Smooth muscle cell (in vitro differentiated cells): Measurements from ENCODE around the gene TXNDC2. TPM values are rescaled to one million over a fixed set of nuclear protein-coding genes. Genes with fewer than 3 reads are reported as not detected.
A peak's percentile ranks its signal among the peaks of the same experiment; 100 is the strongest.

Source experiments
- DNase-seq: peaks from one replicate; lab custom pipeline; 2025; ENCODE audit not compliant: unreplicated experiment; lab: John Stamatoyannopoulos, UW
- H2AFZ ChIP-seq: fragments of 200-600 bp; sonication (generic); 2 replicates; pipeline ENCODE4 v1.6.0; 2016; ENCODE audit warnings: antibody characterized with exemption, low read depth, mild to moderate bottlenecking
- H3F3A ChIP-seq: fragments of 200-600 bp; sonication (generic); 2 replicates; pipeline ENCODE4 v1.6.0; 2017; ENCODE audit warnings: antibody characterized with exemption, low read depth
- H3K27ac ChIP-seq: fragments of 200-600 bp; sonication (generic); 2 replicates; pipeline ENCODE4 v1.5.1; 2016; ENCODE audit warnings: low read depth, mild to moderate bottlenecking
- H3K27me3 ChIP-seq: fragments of 200-600 bp; sonication (generic); 2 replicates; pipeline ENCODE4 v1.6.1; 2016; ENCODE audit warnings: low read depth, mild to moderate bottlenecking
- H3K36me3 ChIP-seq: fragments of 200-600 bp; sonication (generic); 2 replicates; pipeline ENCODE4 v1.5.1; 2016; ENCODE audit warnings: low read depth
- H3K4me1 ChIP-seq: fragments of 200-600 bp; sonication (generic); 2 replicates; pipeline ENCODE4 v1.5.1; 2016; ENCODE audit warnings: low read depth
- H3K4me2 ChIP-seq: fragments of 200-600 bp; sonication (generic); 2 replicates; pipeline ENCODE4 v1.6.0; 2016; ENCODE audit warnings: mild to moderate bottlenecking
- H3K4me3 ChIP-seq: fragments of 200-600 bp; sonication (generic); 2 replicates; pipeline ENCODE4 v1.5.1; 2016; ENCODE audit warnings: mild to moderate bottlenecking
- H3K79me2 ChIP-seq: fragments of 200-600 bp; sonication (generic); 2 replicates; pipeline ENCODE4 v1.6.0; 2016; ENCODE audit warnings: low read depth, mild to moderate bottlenecking
- H3K9ac ChIP-seq: fragments of 200-600 bp; sonication (generic); 2 replicates; pipeline ENCODE4 v1.6.0; 2016; ENCODE audit warnings: low read depth
- H3K9me3 ChIP-seq: fragments of 200-600 bp; sonication (generic); replicated peaks from 2 replicates; pipeline ENCODE4 v1.5.1; 2016; ENCODE audit warnings: low read depth
- H4K20me1 ChIP-seq: fragments of 200-600 bp; sonication (generic); 2 replicates; pipeline ENCODE4 v1.6.0; 2016; ENCODE audit warnings: low read depth
- WGBS: methylation state at CpG from one replicate; pipeline ENCODE4 v1.1.7; 2016; ENCODE audit warnings: low lambda C conversion rate; 5-methylcytosine and 5-hydroxymethylcytosine counted together
- polyA plus RNA-seq: library from polyadenylated mRNA; unstranded; fragments of >200 nt; fragmentation: Nextera tagmentation; extraction: Ambion mirVana; gene quantifications from 2 replicates; pipeline ENCODE4 v1.2.1, GENCODE V29; 2016
- total RNA-seq: library from RNA; depleted of rRNA; stranded (reverse); fragments of >200 nt; gene quantifications from 2 replicates; pipeline ENCODE4 v1.2.3, GENCODE V29; 2014
- TF ChIP-seq, protein P1 (sequence below): fragments of 200-600 bp; sonication (generic); IDR thresholded peaks from 2 replicates; pipeline ENCODE4 v1.5.1; 2017; ENCODE audit warnings: borderline replicate concordance, mild to moderate bottlenecking, antibody characterized with exemption; ENCODE audit not compliant: insufficient read depth, poor library complexity, severe bottlenecking

The TXNDC2 gene
- total and polyA plus RNA-seq, 2 experiments from 2014 or later, result 0.58 TPM; not detected in 1

- H3K9ac ChIP-seq, result peak within 1 kb of the TSS; percentile 100
- H3K4me1 ChIP-seq, result peaks cover 26% of the 10 kb centered on the region
- peak; percentile 98 for DNase-seq
- peaks cover 46% of the 10 kb centered on the region for H3K79me2 ChIP-seq
- no peaks in the 10 kb centered on the region for H3K9me3 ChIP-seq
- WGBS, result under 1% methylated on average over 54 of the region's 87 CpGs
- no peaks in the 10 kb centered on the region for H3F3A ChIP-seq
- H3K36me3 ChIP-seq, result no peaks in the 10 kb centered on the region
- H3K27ac ChIP-seq, result peak within 1 kb of the TSS; percentile 100
- H3K4me2 ChIP-seq, result peak within 1 kb of the TSS; percentile 88
- peak within 1 kb of the TSS; percentile 53 for H2AFZ ChIP-seq
- no peaks in the 10 kb centered on the region for H3K27me3 ChIP-seq
- TF ChIP-seq, protein P1, sequence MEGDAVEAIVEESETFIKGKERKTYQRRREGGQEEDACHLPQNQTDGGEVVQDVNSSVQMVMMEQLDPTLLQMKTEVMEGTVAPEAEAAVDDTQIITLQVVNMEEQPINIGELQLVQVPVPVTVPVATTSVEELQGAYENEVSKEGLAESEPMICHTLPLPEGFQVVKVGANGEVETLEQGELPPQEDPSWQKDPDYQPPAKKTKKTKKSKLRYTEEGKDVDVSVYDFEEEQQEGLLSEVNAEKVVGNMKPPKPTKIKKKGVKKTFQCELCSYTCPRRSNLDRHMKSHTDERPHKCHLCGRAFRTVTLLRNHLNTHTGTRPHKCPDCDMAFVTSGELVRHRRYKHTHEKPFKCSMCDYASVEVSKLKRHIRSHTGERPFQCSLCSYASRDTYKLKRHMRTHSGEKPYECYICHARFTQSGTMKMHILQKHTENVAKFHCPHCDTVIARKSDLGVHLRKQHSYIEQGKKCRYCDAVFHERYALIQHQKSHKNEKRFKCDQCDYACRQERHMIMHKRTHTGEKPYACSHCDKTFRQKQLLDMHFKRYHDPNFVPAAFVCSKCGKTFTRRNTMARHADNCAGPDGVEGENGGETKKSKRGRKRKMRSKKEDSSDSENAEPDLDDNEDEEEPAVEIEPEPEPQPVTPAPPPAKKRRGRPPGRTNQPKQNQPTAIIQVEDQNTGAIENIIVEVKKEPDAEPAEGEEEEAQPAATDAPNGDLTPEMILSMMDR, result no peak
- peaks cover 41% of the 10 kb centered on the region for H4K20me1 ChIP-seq
- peak within 1 kb of the TSS; percentile 85 for H3K4me3 ChIP-seq
Measured at GRCh38 chr18:9913526-9914333, 28.0 kb downstream of the TXNDC2 start, which contains the start of gene VAPA. TSS of gene VAPA (plus strand) at chr18:9914016. CDS start at chr18:9914257, 241 bp downstream.

- Histone ChIP-seq H3K27me3 (no peaks in the 10 kb centered on the region), H3K36me3 (no peaks in the 10 kb centered on the region), H3K9me3 (no peaks in the 10 kb centered on the region), H3K4me2 (peak overlapping the region; percentile 83), H4K20me1 (peaks cover 47% of the 10 kb centered on the region), H3K9ac (peak overlapping the region; percentile 100), H3K27ac (peak overlapping the region; percentile 100), H3F3A (no peaks in the 10 kb centered on the region), H3K79me2 (peaks cover 51% of the 10 kb centered on the region), H3K4me3 (peak overlapping the region; percentile 85), H2AFZ (peak overlapping the region; percentile 41), H3K4me1 (peaks cover 30% of the 10 kb centered on the region)
- no peak for DNase-seq
- WGBS, result 0% methylated on average over 3 of the region's 35 CpGs
- TF ChIP-seq, protein P1, result no peak
Measured at GRCh38 chr18:9914334-9914583, 28.5 kb downstream of the TXNDC2 start.

- Histone ChIP-seq H3F3A (no peaks in the 10 kb centered on the region), H4K20me1 (peaks cover 51% of the 10 kb centered on the region), H3K27me3 (no peaks in the 10 kb centered on the region), H3K9ac (peak overlapping the region; percentile 100), H3K9me3 (no peaks in the 10 kb centered on the region), H3K4me2 (peak overlapping the region; percentile 88), H3K27ac (peak overlapping the region; percentile 100), H3K79me2 (peaks cover 56% of the 10 kb centered on the region), H2AFZ (no peak overlapping the region), H3K4me1 (peaks cover 31% of the 10 kb centered on the region), H3K36me3 (no peaks in the 10 kb centered on the region), H3K4me3 (peak overlapping the region; percentile 85)
- DNase-seq, result peak; percentile 37
- WGBS, result under 1% methylated on average over 47 of the region's 77 CpGs
- TF ChIP-seq, protein P1, result no peak
Measured at GRCh38 chr18:9914584-9915290, 29.0 kb downstream of the TXNDC2 start.
